HG02588 (cell line): Measurements from ENCODE around the gene ADARB2.

ENCODE experiments used
- ATAC-seq: cut with Tn5 transposase; IDR thresholded peaks from one replicate; pipeline ENCODE4 v1.9.1; 2021; ENCODE audit warnings: mild to moderate bottlenecking, moderate library complexity; ENCODE audit not compliant: unreplicated experiment

ADARB2 gene

GRCh38 chr10:1643908-1644179, 93.5 kb downstream of the ADARB2 start:
- no peak for ATAC-seq

- ATAC-seq: peak; percentile 63
Observed at GRCh38 chr10:1643161-1643907, 94.0 kb downstream of the ADARB2 start.

GRCh38 chr10:1642600-1643160, 94.6 kb downstream of the ADARB2 start:
- ATAC-seq: no peak

GRCh38 chr10:1641402-1641801, 95.9 kb downstream of the ADARB2 start:
- no peak for ATAC-seq

GRCh38 chr10:1638889-1639419, 98.4 kb downstream of the ADARB2 start:
- no peak for ATAC-seq

GRCh38 chr10:1635340-1635739, 102.0 kb downstream of the ADARB2 start:
- ATAC-seq: no peak

GRCh38 chr10:1634239-1634638, 103.1 kb downstream of the ADARB2 start:
- ATAC-seq: no peak

GRCh38 chr10:1633783-1634182, 103.5 kb downstream of the ADARB2 start:
- no peak for ATAC-seq

GRCh38 chr10:1632596-1632995, 104.7 kb downstream of the ADARB2 start:
- ATAC-seq: no peak

GRCh38 chr10:1632141-1632540, 105.2 kb downstream of the ADARB2 start:
- no peak for ATAC-seq

- no peak for ATAC-seq
Observed at GRCh38 chr10:1631282-1631681, 106.0 kb downstream of the ADARB2 start.

- no peak for ATAC-seq
Observed at GRCh38 chr10:1630304-1630703, 107.0 kb downstream of the ADARB2 start.

- ATAC-seq: no peak
Observed at GRCh38 chr10:1629326-1630198, 107.8 kb downstream of the ADARB2 start.

- no peak for ATAC-seq
Observed at GRCh38 chr10:1628757-1629156, 108.6 kb downstream of the ADARB2 start.

- ATAC-seq: no peak
Observed at GRCh38 chr10:1627945-1628344, 109.4 kb downstream of the ADARB2 start.

GRCh38 chr10:1626835-1627234, 110.5 kb downstream of the ADARB2 start:
- no peak for ATAC-seq

- ATAC-seq: no peak
Observed at GRCh38 chr10:1626410-1626809, 110.9 kb downstream of the ADARB2 start.

- no peak for ATAC-seq
Observed at GRCh38 chr10:1625731-1626130, 111.6 kb downstream of the ADARB2 start.

GRCh38 chr10:1625079-1625478, 112.2 kb downstream of the ADARB2 start:
- ATAC-seq: no peak

- ATAC-seq: no peak
Observed at GRCh38 chr10:1624240-1624639, 113.1 kb downstream of the ADARB2 start.

- no peak for ATAC-seq
Observed at GRCh38 chr10:1620803-1621202, 116.5 kb downstream of the ADARB2 start.
